GM06990 (cell line): ENCODE measurements around the gene IGHMBP2.

ENCODE experiments used
- DNase-seq: peaks from one replicate; pipeline ENCODE4 v3.0.0-alpha.2; 2011; ENCODE audit not compliant: insufficient read length; ENCODE audit errors: extremely low read depth
- H3K27me3 ChIP-seq: replicated peaks from 2 replicates; pipeline ENCODE4 v1.6.0; 2011; ENCODE audit warnings: low read length; ENCODE audit not compliant: control insufficient read depth, insufficient read depth
- H3K36me3 ChIP-seq: 2 replicates; pipeline ENCODE4 v1.5.1; 2011; ENCODE audit warnings: low read length; ENCODE audit not compliant: control insufficient read depth, insufficient read depth
- H3K4me3 ChIP-seq: replicated peaks from 2 replicates; pipeline ENCODE4 v1.5.1; 2011; ENCODE audit warnings: low read depth, mild to moderate bottlenecking, control low read depth, low read length
- CTCF ChIP-seq: IDR thresholded peaks from 2 replicates; pipeline ENCODE4 v1.5.1; 2011; ENCODE audit warnings: low read length, control low read depth, mild to moderate bottlenecking, inconsistent platforms; ENCODE audit not compliant: insufficient read depth, poor library complexity, severe bottlenecking

The IGHMBP2 gene

GRCh38 chr11:68924073-68924925, 20.6 kb downstream of the IGHMBP2 start:
- DNase-seq = no peak
- Histone ChIP-seq H3K36me3 (peaks cover 18% of the 10 kb centered on the region), H3K27me3 (no peaks in the 10 kb centered on the region), H3K4me3 (no peak overlapping the region)
- no peak for TF ChIP-seq CTCF

- no peak for TF ChIP-seq CTCF
- no peaks in the 10 kb centered on the region for H3K27me3 ChIP-seq
- DNase-seq = no peak
- no peak overlapping the region for H3K4me3 ChIP-seq
- peaks cover 23% of the 10 kb centered on the region for H3K36me3 ChIP-seq
These were observed 21.9 kb downstream of the IGHMBP2 start for GRCh38 chr11:68925611-68926010.

- DNase-seq = no peak
- H3K27me3 ChIP-seq = no peaks in the 10 kb centered on the region
- peaks cover 24% of the 10 kb centered on the region for H3K36me3 ChIP-seq
- TF ChIP-seq CTCF = no peak
- no peak overlapping the region for H3K4me3 ChIP-seq
These were observed 23.8 kb downstream of the IGHMBP2 start for GRCh38 chr11:68927280-68928135.

GRCh38 chr11:68928136-68928880, 24.6 kb downstream of the IGHMBP2 start:
- peaks cover 28% of the 10 kb centered on the region for H3K36me3 ChIP-seq
- no peak for DNase-seq
- TF ChIP-seq CTCF = no peak
- no peaks in the 10 kb centered on the region for H3K27me3 ChIP-seq
- H3K4me3 ChIP-seq = no peak overlapping the region

- H3K36me3 ChIP-seq = peaks cover 31% of the 10 kb centered on the region
- no peaks in the 10 kb centered on the region for H3K27me3 ChIP-seq
- no peak for TF ChIP-seq CTCF
- DNase-seq = no peak
- no peak overlapping the region for H3K4me3 ChIP-seq
These were observed 25.4 kb downstream of the IGHMBP2 start for GRCh38 chr11:68929135-68929534.
